IPS DF 4.7 (cell line): ENCODE measurements around the gene RNU11.
"Not testable (repeated sequence)": the region's sequence is repeated elsewhere in the genome, so short reads cannot be mapped to it uniquely, and the experiment has no call there.

ENCODE experiments used
- DNase-seq: peaks from one replicate; pipeline ENCODE4 v3.0.0-alpha.2; 2013; ENCODE audit warnings: low spot score; ENCODE audit errors: extremely low read depth

Gene RNU11

GRCh38 chr1:28663871-28664470 lies 15.6 kb downstream of the RNU11 start:
- DNase-seq, result no peak

DNA sequence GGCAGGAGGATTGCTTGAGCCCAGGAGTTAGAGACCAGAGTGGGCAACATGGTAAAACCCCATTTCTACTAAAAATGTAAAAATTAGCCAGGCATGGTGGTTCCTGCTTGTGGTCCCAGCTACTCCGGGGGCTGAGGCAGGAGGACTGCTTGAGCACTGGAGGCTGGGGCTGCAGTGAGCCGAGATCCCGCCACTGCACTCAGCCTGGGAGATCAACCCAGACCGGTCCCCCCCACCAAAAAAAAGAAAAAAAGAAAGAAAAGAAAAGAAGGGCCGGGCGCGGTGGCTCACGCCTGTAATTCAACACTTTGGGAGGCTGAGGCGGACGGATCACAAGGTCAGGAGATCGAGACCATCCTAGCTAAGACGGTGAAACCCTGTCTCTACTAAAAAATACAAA lies 18.4 kb downstream of the RNU11 start:
- DNase-seq, result no peak

GRCh38 chr1:28668191-28668955 lies 20.0 kb downstream of the RNU11 start, which contains the start of gene GMEB1:
GMEB1 (plus strand) TSS chr1:28668784; CDS start chr1:28683613, 14,829 bp downstream.
- no peak for DNase-seq

GRCh38 chr1:28668956-28669723 lies 20.7 kb downstream of the RNU11 start:
- DNase-seq, result no peak

- no peak for DNase-seq
Observed at GRCh38 chr1:28671254-28671780, 22.9 kb downstream of the RNU11 start.

GRCh38 chr1:28672971-28673370 lies 24.6 kb downstream of the RNU11 start:
- not testable (repeated sequence) for DNase-seq

- DNase-seq, result no peak
Observed at GRCh38 chr1:28675924-28676257, 27.5 kb downstream of the RNU11 start.

DNA sequence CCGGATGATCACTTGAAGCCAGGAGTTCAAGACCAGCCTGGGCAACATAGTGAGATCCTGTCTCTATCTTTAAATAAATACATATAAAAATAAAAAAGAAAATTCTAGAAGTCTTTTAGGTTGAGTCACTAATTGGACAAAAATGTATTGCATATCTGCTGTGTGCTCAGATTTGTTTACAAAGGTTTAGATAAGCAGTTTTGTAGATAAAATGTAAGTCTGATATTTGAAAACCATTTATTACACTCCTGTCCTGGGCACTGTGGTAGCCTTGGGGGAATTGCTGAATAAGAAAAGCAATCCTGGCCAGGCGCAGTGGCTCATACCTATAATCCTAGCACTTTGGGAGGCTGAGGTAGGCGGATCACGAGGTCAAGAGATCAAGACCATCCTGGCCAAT lies 31.8 kb downstream of the RNU11 start:
- no peak for DNase-seq

- DNase-seq, result no peak
Observed at GRCh38 chr1:28682840-28683239, 34.4 kb downstream of the RNU11 start.

GRCh38 chr1:28684937-28685336 lies 36.5 kb downstream of the RNU11 start:
- DNase-seq, result no peak

- not testable (repeated sequence) for DNase-seq
Observed at GRCh38 chr1:28691627-28692026, 43.2 kb downstream of the RNU11 start.
